HG03097 (cell line): ENCODE measurements around the gene ADGRD1.

Experiments
- ATAC-seq: cut with Tn5 transposase; IDR thresholded peaks from one replicate; pipeline ENCODE4 v1.9.1; 2021; ENCODE audit not compliant: unreplicated experiment, low FRiP score

Gene ADGRD1

DNA sequence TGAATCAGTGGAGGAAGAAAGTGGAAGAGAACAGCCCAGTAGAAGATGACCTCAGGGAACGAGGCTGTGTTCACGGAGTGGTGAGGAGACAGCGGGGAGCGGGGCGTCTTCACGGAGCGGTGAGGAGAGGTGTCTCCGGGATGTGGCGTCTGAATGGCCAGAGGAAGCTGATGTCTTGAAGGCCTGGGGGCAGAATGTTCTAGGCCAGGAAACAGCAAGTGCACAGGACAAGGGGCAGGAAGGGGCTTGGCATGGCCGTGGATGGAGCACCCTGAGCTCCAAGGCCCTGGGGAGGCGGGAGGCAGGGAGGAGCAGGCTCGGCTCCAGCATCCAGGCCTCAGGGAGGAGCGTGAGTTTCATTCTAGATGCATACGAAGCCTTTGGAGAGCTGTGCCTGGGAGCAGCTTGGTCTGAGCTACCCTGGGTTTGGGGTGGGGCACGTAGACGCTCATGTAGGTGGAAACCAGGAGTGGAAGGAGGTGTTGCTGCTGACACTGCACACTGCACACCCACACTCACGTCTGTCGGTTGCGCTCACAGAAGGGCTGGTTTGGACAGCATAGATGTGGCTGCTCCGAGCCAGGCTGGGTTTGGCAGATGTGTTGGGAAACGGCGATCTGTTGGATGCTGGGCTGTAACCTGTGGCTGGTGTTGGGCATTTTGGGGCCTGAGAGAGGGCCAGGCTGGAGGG, 131.6 kb downstream of the ADGRD1 start:
- no peak for ATAC-seq

DNA sequence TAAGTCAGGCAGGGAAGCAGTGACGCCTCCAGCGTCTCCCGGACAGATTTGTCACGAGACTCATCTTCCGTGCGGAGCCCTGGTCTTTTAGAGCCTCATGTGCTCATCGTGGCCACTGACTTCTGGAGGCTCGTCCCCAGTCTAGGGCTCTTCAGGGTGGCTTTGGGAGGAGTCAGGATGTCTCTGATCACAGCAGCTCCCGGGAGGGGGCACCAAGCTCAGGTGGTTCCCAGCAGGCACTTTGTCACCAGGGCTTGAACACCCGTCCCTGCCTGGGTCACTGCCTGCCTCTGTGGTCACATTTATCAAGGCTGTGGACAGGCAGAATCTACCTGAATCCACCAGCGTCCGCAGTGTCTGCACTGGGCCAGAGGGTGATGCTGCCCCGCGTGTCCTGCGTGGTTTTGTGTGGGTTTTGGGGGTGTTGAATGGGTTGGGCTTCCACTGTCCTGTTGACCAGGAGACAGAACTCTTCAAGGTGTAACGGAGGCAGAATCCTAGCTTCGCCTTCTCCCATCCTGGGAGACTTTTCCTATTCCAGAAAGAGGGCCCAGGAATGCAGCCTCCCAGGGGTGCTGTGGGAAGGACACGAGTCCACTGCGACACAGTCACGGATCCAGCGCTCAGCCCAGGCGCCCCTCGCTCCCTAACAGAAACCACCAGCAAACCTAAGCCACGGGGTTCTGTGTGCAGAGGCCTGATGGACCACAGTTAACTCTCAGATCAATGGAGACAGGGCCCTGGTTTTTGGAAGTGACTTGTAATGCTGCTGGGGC, 132.3 kb downstream of the ADGRD1 start:
- ATAC-seq: no peak

DNA sequence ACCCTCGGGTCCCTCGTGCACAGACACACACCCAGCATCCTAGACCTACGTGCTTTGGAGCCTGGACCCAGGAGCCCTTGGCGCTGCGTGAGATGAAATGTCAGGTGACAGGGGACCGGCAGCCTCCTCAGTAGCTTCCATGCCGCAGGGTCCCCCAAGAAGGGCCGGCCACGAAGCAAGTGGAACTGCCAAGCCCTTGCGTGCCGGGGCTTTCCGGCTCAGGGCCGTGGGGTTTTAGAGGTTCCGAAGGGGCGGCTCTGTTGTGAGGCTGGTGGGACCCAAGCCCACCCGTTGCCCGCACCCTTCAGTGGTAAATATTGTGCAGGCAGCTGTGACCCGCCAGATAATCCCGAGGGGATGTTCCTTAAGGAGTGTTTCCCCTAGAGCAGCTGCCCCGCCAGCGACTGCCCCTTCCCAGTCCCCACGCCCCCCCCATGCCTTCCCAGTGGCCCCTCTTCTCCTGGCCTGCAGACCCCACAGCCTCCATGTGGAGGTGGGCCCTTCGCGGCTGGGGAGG, 133.7 kb downstream of the ADGRD1 start:
- ATAC-seq: no peak

DNA sequence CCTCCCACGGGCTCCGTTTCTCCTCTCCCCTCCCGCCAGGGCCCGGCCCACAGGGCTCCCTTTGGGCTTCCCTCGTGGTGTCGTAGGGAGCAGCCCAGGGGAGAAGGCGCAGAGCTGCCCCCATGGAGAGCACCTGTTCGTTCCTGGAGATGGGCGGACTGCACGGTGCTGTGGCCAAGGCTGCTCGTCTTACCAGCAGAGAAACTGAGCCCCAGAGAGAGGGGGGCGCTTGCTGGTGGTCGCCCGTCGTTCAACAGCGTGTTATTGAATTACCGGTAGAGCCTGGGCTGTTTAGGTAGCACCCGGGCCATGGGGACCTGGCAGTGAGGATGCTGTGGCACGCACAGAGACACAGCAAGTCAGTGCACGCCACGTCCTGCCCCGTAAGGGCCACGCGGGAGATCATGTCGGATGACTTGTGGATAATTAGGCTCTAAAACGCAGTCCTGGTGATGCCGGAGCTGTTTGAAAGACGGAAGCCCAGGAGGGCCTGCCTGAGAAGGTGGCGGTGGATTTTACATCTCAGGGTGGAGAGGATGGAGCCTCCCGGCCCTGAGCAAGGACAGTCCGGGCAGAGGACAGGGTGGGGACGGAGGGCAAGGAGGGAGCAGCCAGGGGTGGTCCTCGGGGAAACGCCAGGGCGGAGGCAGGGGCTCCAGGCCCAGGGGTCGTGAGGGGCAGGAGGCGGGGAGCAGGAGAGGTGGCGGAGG, 134.4 kb downstream of the ADGRD1 start:
- ATAC-seq: no peak

DNA sequence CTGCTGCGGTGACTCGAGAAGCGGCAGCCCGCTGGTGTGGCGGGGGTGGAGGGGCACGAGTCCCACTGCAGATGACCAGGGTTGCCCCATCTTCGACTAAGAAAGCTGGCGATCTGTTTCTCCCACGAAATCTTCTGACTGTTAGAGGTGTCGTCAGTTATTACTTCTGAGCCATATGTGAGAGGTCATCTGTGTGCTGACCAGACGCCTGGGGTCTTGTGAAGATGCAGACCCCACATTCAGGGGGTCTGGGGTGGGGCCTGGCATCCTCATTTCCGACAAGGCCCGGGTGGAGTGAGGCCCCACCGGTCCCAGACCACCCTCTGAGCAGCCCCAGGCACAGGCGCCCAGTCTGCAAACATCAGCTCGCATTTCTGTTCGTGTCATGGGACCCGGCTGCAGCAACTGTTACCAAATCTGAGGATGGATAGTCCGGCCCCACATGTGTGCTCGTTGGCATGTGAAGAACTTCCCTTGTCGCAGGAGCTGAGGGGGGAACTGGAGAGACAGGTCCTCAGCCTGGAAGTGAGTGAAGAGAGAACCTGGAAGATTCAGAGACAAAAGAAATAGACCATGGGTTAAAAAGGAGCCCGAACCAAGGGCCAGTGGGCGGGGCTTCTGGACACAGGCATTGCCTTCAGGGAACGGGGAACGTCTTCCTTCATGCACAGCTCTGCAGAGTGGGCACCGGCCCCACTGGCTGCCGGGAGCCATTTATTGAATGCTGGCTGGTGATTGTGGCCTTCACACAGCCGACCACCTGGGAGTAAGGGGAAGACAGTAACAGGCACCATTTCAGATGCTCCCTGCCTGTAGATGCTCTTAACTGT, 135.2 kb downstream of the ADGRD1 start:
- no peak for ATAC-seq

DNA sequence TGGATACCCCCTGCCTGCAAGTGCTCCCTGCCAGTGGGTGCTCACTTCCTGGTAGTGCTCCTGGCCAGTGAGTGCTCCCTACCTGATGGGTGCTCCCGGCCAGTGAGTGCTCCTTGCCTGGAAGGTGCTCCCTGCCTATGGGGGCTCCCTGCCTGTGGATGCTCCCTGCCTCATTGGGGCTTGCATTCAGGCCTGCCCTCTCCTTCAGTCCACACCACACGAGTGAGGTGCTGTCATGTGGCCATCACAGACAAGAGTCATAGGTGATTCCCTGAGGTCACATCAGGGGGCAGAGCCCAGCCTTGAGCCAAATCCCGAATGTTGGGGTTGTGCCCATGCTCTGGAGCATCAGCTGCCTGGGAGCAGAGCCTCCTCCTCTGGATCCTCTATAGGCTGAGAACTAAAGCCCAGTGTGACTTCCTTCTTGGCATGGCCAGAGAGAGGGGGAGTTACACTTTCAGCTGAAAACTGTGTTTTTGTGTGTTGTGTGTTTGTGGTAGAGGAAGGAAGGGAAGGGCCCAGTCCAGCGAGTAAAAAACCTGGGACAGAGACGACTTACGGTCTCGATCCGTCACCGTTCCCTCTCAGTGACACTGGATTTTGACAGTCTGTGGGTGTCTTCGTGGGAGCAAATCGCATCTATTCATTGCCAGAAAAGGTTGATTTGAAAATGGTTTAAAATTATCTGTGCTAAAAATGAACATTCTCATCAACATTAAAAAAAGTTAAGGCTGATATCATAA, 136.0 kb downstream of the ADGRD1 start:
- ATAC-seq: no peak

DNA sequence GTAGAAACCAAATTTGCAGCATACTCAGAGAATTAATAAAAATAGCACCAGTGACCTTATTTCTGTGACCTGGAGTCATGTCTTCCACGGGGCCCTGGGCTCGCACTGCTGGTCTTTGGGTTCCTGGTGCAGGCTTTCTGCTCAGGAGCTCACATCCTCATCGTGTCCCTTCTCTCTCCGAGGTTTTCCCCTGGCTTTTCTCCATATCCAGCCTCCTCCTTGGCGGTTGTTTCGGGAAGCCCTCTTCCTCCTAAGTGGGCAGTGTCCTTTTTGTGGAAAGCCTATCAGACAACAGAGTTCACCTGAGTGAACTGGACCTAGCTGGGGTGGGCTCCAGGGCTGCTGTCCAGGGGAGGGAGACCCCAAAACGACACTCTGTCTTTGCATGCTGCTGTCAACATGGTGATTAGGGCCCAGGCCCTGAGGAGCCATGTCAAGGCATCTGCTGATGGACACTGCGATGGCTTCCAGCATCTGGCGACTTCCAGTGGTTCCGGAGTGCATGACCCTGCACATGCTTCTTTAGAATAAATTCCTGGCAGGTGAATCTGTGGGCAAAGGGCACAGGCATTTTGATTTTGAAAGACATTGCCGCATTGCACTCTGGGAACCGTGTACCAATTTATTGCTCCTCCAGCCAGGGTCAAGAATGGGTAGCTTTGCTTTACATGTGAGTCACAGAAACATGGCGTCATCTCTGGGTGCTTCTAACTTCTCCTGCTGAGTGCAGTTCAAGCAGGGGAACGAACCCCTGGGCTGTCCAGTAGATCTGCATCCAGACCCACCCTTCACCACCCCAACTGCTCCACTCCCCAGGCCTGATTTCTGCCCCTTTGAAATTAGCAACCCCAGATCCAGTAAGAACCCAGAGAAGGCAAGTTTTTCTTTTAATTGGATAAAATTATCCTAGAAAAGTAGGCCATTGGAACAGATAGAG, 136.8 kb downstream of the ADGRD1 start:
- no peak for ATAC-seq

DNA sequence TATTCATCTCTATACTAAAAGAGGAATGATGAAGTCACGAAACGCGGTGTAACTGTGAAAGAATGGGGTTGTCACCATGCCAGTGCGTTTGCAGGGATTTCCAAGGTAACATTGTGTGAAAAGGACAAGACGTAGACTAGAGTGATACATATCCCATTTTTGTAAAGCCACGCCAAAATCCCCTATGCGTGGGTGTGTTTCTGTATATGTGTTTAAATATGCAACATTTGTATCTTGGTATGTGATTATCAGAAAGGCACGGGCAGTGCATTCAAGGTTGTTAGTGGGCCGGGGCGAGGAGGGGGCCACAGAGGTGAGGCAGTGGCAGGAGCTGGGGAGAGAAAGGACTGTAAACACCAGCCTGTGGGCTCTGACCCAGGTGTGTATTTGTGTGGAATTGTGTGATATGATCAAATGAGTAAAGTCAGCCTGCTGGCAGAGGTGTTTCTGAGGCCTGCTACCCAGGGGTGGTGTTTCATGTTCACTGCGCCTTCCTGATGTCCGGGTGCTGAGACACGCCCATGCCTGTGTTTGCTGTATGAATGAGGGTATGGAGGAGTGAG, 137.8 kb downstream of the ADGRD1 start:
- no peak for ATAC-seq

DNA sequence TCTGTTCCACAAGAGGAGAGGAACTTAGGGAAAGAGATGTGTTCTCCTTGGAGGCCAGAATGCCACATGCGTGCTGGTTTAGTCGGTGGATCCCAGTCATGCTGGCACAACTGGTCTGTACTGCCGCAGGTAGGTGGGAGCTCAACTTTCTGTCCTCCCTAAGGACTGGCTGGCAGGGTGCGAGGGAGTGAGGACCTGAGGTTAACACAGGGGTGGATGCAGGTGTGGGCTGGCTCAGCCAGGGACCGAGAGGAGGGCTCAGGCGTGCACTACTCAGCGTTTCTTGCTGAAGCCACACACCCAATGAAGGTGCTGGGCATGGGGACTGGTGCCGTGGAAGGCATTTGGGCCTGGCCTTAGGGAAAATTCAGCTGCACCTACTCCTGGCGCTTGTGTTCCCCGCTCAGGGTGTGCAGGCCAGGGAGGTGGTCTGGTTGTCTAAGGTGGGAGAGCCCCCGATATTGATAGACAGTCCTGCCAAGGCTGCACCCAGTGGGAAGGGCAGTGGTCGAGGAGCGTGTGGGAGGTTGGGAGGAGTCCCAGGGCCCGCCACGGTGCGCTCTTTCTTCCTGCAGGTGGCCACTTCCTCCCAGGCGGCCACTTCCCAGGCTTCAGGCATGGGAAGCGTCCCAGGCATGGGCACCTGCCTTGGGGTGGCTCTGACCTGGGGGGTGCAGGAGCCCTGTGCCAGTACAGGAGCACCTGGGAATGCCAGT, 138.4 kb downstream of the ADGRD1 start:
- no peak for ATAC-seq

DNA sequence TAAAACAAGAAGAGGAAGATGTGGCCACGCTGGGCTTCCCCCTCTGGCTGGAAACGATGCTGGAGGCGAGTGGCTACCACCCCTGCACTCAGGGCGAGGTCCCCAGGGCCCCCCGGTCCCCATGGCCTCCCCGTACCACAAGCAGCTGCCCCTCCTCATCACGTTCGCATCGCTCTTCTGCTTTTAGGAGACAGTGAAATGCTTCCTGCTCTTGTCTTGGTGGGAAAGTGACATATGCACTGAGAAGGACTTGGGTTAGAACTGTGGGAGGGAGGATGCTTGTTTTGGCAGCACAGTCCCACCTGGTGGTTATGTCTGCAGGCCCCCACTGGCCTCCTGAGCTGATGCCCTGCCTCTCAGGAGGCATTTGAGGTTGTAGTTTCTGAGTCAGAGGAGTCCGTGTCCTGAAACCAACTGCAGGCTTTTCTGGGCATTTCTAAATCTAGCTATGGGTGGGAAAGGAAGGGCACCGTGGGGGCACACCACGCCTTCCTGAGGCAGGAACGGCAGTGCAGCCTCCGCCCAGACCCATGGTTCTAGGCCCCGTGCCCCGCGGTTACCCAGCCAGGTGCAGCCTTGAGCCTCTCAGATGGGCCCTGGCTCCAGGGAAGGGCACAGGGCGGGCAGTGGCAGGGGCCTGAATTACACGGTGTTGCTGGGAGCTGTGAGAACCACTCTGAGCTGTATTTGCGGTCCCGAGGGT, 139.3 kb downstream of the ADGRD1 start:
- no peak for ATAC-seq

DNA sequence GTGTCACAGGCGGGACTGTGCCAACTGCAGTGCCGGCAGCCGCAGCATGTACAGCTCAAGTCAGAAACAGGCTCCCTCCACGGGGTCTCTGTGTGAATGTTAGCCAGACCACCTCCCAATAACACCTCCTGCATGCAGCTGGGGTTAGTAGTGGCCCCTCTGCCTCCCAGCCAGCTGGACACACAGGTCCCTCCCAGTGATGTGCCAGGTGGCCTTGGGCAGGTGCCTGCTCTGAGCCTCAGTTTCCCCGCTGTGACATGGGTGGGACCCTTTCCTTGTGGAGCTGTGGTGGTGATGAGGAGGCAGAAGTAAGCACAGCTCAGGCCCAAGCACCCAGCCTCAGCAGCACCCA, 139.9 kb downstream of the ADGRD1 start:
- ATAC-seq: no peak

DNA sequence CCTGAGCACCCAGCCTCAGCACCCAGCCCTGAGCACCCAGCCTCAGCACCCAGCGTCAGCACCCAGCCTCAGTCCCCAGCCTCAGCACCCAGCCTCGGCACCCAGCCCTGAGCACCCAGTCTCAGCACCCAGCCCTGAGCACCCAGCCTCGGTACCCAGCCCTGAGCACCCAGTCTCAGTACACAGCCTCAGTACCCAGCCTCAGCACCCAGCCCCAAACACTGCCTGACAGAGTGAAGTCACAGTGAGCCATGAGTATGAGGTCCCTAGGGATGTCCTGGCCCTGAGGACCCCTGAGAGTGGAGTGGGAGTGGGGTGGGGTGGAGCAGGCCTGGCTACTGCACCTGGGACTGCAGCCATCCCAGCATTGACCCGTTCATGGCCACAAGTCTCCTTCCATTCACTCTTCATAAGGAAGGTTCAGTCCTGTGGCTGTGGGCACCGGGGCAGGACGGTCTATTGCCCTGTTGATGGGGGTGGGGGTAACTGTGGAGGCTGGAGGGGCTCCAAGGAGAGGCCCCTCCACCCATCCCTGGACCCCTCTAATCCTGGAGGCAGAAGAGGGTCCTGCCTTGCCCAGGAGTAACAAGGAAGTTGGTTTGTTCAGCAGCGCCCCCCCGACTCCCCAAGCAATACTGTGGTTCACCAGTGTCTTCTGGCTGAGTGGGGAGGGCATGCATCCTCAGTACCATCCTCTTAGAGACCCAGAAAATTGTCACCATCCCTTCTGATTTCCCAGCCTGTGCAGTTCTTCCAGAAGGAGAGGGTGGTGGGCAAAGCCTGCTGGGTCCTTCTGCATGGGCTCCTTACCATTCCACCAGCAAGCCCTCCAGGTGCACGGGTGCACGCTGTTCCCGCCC, 140.5 kb downstream of the ADGRD1 start:
- ATAC-seq: no peak

DNA sequence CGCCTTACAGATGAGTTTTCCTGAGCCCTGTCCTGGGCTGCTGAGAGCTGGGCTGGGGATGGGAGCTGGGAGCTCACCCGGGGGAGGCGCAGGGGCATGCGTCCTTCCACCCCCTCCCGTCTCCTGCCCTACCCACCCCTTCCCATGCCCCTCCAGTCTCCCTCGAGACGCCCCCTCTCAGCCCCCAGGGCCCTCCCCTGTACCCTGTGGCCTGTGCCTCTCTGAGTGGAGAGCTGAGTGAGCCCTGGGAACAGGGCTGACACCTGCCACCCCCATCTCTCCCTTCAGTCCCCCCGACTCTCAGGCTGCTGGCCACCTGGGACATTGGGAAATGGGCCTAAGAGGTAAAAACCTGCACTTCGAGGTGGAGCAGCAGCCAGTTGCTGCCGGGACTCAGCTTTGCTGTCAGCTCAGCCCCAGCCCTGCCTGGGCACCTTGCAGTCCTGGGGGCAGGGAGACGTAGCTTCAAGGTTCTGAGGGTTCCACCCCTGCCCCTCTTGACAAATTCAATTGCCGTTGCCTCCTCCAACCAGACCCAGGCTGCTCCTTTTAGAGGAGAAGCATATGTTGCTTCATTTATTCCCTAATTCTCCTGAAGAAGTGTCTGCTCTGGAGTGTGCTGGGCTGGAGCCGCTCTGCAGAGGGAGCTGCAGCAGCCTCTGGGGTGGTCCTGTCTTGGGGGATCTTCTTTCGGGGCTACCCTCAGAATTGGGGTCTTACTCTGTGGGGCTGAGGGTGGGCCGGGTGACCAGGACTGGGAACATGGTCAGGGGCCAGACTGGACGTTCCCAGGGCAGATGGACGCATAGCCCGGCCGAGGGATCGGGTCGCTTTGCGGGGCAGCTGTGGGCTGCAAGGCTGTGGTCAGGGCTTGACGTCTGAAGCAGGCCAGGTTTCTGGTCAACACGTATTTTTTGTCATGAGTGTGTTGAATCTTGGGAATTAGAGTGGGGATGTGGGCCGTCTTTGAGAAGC, 141.4 kb downstream of the ADGRD1 start:
- ATAC-seq: no peak

DNA sequence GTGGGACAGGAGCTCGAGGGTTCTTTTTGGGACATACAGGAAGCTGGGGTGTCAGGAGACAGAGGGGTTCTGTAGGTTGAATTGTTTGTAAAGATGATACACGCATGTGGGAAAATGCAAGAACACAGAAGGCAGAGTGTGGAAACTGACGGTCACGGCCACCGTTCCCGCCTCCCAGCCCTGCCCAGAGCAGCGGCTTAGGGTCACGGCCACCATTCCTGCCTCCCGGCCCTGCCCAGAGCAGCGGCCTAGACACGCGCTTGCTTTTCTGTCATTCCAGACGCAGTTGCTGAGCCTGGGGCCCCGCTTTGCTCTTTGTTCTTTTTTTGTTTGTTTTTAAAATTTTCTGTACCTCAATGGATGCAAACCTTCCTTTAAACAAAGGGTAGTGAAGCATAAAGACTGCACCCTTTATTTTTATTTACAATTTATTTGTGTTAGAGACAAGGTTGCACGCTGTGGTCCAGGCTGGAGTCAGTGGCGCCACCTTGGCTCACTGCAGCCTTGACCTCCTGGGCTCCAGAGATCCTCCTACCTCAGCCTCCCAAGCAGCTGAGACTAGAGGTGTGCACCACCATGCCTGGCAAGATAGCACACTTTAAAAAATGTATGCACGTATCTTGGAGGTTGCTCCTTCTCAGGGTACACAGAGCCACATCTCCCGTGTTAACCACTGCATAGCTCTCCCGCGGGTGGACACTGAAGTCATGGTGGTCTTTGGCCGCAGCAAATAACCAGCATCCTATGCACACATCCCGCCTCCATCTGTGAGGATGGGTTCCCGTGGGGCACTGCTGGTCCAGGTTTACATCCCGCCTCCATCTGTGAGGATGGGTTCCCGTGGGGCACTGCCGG, 142.3 kb downstream of the ADGRD1 start:
- no peak for ATAC-seq
